Measurements from ENCODE around the gene RGCC. TPM values are rescaled to one million over a fixed set of nuclear protein-coding genes. Genes with fewer than 3 reads are reported as not detected.

Gene RGCC, protein sequence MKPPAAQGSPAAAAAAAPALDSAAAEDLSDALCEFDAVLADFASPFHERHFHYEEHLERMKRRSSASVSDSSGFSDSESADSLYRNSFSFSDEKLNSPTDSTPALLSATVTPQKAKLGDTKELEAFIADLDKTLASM
- 5.9 and 11.2 TPM in 2 replicates for total RNA-seq

DNA sequence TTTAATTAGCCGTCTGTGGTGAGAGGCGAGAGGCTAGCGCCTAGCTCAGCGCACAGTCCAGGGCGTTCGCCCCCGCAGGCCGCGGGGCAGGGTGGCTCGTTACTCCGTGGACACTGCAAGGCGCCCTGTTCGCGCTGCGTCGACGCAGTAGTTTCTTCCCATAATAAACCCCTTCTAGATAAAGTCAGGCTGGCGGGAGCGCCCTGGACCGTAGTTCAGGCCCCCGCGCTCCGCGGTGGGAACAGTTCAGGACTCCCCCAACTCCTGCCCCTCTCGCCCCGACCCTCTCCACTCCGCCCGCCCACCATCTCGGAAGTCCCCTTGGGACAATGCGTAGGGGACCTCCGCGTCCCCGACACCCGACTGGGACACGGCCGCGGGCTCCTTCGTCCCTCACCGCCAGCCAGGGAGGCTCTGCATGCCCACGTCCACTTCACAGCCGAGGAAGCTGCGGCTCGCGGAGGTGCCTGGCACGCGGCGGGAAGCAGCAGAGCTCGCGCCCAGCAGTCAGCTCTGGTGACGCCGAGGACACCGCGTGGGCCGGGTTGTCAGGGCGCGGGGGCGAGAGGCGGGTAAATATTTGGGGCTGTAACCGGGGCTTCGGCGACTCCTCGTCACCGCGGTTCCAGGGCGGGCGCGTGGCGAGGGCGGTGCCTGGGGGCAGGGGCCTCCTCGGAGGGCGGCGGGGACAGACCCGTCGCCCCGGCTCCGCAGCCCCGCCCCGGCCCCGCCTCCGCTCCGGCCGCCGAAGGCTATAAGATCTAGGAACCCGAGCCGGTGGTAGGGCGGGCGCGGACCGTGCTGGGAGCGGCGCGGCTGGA, at the start of gene RGCC:
Gene RGCC, plus strand, starts transcription at position 783 of the 821 bp plus-strand sequence. CDS start 158 bp downstream, outside the sequence.

Other genes starting within 250 kb of the RGCC start
- 5.0 and 5.4 TPM in 2 replicates for gene MTRF1, start 194.0 kb upstream of the RGCC start, total RNA-seq
- 3.8 and 4.5 TPM in 2 replicates for gene NAA16, start 146.3 kb upstream of the RGCC start, total RNA-seq

Data from hair follicular keratinocyte (primary cell).